HG02759 (cell line): ENCODE data around the gene ABCC10.
"Not testable (repeated sequence)": the region's sequence is repeated elsewhere in the genome, so short reads cannot be mapped to it uniquely, and the experiment has no call there.

Experiments
- ATAC-seq: cut with Tn5 transposase; IDR thresholded peaks from one replicate; pipeline ENCODE4 v1.9.1; 2021; ENCODE audit warnings: mild to moderate bottlenecking, moderate library complexity; ENCODE audit not compliant: unreplicated experiment

ABCC10 gene

DNA sequence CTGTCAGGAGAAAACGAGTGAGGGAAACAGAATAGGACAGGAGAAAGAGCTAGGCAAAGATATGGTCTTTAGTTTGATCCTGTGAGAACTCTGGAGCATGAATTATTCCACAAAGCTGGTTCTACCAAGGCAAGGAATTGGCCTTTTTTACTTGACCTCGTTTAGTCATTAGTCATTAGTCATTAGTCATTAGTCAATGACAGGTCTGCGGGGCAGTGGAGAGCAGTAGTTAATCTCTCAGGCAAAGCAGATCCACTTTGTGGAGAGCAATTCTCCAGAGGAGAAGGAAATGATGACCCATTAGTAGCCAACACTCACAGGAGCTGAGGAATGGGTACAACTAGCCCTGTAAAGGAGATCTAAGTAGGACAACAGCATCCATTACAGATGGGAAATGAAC, 22.0 kb upstream of the ABCC10 start:
- no peak for ATAC-seq

DNA sequence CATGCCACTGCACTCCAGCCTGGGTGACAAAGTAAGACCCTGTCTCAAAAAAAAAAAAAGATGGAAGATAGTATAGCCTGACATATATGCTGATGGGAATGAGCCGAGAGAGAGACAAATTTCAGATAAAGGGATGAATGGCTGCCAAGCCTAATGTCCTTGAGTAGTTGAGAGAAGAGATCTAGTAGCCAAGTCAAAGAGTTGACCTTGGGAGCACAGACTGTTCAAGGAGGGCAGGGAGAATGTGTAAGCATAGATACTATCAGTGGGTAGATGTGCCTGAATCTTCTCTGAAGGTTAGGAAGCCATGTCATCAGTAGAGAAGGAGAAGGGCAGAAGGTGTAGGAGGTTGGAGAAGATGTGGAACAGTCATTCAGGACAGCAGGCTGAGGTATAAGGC, 20.0 kb upstream of the ABCC10 start:
- no peak for ATAC-seq

DNA sequence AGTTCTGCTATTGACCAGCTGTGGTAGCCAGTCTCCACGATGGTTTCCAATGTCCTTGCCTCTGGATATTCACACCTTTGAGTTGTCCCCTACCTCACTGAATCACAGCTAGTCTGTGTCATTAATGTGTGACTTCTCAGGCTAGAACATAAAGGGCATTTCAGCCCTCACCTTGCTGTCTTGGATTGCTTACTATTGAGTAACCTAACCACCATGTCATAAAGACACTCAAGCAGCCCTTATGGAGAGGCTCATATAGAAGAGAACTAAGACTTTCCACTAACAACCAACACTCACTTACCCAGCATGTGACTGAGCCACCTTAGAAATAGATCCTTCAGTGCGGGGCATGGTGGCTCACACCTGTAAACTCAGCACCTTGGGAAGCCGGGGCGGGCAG, 19.1 kb upstream of the ABCC10 start:
- no peak for ATAC-seq

DNA sequence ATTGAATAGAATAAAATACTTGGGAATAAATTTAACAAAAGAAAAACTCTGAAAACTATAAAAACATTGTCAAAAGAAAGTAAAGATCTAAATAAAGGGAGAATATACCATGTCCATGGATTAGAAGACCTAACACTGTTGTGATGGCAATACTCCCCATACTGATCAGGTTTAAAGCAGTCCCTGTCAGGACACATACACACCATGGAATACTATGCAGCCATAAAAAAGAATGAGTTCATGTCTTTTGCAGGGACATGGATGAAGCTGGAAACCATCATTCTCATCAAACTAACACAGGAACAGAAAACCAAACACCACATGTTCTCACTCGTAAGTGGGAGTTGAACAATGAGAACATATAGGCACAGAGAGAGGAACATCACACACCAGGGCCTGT, 16.6 kb upstream of the ABCC10 start:
- not testable (repeated sequence) for ATAC-seq

DNA sequence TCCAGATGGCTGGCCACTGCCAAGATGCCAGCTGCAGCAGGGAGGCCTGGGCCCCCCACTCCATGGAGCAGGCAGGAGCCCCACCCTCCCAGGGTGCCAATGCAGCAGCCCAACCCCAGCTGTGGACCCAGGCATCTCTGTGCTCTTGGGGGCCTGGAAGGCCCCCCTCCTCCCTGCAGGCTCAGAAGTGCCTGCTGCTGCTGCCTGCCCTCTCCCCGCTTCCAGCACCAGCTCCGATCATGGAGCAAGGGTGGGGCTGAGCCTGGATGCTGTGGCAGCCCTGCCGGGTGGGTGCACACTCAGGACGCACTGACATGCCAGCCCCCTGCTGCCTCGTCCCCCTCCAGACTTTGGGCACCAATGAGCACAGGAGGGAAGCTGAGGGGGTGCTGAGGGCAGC, 14.8 kb upstream of the ABCC10 start:
- no peak for ATAC-seq

DNA sequence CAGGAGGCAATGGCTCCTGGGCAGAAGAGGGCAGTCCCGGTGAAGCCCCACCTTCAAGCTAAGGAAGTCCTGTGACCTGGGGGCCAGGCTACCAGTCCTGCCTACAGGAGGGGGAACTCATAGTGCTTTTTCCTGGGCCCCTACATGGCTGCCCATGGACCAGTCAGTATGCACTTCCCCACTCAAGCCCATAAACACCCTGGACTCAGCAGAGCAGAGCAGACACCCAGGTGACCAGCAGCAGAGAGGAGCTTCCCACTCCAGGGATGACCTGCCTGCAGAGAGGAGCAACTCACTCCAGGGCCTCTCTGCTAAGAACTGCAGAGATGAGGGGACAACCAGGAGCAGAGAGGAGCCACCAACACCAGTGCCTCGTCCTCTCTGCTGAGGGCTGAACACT, 14.3 kb upstream of the ABCC10 start:
- ATAC-seq: no peak

DNA sequence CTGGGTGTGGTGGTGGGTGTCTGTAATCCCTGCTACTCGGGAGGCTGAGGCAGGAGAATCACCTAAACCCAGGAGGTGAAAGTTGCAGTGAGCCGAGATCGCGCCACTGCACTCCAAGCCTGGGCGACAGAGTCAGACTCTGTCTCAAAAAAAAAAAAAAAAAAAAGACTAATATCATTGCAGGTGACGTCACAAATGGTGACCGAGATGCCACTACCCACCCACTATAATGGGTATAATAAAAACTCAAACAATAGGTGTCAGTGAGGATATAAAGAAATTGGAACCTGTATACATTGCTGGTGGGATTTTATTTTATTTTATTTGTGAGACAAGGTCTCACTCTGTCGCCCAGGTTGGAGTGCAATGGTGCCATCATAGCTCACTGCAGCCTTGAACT, 12.1 kb upstream of the ABCC10 start:
- not testable (repeated sequence) for ATAC-seq

DNA sequence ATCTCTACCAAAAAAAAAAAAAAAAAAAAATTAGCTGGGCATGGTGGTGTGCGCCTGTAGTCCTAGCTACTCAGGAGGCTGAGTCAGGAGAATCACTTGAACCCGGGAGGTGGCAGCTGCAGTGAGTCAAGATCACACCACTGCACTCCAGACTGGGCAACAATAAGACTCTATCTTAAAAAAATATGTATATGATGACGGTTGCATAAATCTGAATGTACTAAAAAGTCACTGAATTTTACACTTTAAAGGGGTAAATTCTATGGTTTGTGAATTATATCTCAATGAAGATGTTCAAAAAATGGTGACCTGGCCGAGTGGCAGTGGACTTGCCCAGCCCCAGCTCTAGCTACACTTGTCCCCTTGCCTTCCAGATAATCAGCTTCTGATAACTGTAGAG, 10.4 kb upstream of the ABCC10 start:
- ATAC-seq: no peak

DNA sequence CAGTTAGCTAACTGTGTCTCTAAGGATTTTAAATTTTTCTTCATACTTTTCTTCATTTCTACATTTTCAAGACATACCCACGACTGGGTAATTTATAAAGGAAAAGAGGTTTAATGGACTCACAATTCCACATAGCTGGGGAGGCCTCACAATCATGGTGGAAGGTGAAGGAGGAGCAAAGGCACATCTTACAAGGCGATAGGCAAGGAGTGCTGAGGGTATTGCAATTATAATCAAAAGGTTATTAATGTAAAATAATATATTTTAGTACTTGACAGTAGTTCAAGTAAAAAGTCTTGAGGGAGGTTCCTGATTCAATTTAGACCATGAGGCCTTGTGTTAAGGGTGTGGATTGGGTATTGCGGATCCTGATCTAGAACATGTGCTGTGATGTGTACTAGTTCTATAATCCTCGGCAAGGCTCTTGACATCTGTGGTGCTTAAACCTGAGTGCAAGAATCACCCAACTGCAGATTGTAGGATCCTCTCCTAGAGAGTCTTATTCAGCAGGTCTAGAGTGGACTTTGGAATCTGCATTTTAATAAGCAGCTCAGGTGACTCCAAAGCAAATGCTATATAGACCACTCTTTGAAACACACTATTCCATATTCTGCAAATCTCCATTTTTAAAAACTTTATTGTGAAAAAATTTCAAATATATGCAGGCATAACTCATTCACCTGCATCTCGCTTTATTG, 7.2 kb upstream of the ABCC10 start:
- ATAC-seq: no peak

DNA sequence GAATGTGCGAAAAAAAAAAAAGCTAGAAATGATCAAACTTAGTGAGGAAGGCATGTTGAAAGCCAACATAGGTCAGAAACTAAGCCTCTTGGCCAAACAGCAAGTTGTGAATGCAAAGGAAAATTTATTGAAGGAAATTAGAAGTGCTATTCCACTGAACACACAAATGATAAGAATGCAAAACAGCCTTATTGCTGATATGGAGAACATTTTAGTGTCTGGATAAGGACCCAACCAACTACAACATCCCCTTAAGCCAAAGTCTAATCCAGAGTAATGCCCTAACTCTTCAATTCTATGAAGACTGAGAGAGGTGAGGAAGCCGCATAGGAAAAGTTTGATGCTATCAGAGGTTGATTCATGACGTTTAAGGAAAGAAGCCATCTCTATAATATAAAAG, 5.5 kb upstream of the ABCC10 start:
- no peak for ATAC-seq

DNA sequence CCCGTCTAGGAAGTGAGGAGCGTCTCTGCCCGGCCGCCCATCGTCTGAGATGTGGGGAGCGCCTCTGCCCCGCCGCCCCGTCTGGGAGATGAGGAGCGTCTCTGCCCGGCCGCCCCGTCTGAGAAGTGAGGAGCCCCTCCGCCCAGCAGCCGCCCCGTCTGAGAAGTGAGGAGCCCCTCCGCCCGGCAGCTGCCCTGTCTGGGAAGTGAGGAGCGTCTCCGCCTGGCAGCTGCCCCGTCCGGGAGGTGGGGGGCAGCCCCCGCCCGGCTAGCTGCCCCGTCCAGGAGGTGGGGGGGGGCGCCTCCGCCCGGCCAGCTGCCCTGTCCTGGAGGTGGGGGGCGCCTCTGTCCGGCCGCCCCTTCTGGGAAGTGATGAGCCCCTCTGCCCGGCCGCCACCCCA, 2.3 kb upstream of the ABCC10 start:
- not testable (repeated sequence) for ATAC-seq

DNA sequence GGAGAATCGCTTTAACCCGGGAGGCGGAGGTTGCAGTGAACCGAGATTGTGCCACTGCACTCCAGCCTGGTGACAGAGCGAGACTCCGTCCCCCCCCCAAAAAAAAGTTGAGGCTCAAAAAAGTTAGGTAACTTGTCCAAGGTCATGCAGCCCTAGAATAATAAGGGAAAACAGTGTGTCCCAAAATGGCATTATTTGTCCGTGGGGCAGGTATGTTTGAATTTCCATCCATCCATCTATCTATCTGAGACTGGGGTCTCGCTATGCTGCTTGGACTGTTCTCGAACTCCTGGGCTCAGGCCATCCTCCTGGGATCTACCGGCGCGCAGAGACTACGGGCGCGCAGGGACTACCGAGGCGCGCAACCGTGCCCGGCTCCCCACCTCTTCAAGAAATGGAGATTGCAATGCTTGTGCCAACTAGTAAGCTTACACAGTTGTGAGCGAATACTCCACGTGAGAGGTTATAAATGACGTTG, 374 bp upstream of the ABCC10 start:
- no peak for ATAC-seq

DNA sequence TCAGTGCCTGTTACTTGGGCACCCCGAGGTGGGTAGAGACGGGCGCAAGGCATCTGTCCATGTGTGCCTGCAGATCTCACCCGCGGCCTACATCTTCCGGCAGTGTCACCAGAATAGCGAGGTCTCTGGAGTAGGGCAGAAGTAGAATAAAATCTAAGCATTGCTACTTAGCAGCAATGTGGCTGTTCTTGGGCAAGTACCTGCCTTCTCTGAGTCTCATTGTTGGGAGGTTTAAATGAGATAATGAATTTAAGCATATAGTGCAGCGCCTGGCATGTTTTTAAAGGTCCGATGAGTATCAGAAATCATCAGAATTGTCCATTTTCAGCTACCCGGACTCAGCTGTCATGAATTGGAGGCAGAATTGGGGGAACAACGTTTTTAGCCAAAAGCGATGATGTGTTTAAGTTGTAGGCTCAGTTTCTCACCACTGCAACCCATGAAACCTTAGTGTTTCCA, 800 bp downstream of the ABCC10 start:
- ATAC-seq: no peak

DNA sequence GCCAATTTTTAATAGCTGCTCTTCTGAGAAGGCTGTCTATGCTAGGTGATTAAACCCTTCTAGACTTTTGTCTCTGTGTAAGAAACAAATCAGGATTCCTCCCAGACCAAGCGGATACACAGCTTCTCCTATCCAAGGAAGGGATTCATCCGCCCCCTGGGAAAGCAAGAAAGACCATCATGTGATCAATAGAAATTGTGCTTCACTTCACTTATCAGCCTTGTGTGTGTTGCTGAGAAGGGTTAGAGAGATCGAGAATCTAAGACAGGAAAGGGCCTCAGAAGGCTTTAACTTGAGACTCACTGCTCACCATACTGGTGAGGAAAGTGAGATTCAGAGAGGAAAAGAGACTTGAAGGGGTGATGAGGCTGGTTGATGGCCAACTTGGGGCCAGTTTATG, 1.5 kb downstream of the ABCC10 start:
- ATAC-seq: no peak

DNA sequence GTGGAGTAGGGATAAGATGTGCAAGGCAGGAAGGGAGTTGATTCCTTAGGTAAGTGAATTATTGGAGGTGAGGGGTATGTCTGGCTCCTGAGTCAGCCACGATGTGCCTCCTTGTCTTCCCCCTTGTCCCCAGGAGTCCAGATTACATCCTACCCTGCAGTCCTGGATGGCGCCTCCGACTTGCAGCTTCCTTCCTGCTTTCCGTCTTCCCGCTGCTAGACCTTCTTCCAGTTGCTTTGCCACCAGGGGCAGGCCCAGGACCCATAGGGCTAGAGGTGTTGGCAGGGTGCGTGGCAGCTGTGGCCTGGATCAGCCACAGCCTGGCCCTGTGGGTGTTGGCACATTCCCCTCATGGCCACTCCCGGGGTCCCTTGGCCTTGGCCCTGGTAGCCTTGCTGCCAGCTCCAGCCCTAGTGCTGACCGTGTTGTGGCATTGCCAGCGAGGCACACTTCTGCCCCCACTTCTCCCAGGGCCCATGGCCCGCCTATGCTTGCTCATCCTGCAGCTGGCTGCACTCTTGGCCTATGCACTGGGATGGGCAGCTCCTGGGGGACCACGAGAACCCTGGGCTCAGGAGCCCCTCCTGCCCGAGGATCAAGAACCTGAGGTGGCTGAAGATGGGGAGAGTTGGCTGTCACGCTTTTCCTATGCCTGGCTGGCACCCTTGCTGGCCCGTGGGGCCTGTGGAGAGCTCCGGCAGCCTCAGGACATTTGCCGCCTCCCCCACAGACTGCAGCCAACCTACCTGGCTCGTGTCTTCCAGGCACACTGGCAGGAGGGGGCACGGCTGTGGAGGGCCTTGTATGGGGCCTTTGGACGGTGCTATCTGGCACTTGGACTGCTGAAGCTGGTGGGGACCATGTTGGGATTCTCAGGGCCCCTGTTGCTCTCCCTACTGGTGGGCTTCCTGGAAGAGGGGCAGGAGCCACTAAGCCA, 4.9 kb downstream of the ABCC10 start:
- no peak for ATAC-seq

DNA sequence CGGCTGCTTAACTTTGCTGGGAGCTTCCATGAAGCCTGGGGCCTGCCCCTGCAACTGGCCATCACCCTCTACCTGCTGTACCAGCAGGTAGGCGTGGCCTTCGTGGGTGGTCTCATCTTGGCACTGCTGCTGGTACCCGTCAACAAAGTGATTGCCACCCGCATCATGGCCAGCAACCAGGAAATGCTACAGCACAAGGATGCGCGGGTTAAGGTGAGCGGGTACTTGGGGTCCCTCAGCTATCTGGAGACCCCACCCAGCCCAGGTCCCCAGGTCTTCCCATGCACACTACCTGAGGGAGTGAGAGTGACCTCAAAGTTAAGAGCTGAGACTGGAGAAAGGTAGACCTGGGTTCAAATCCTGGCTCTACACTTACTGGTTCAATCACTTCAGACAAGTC, 5.8 kb downstream of the ABCC10 start:
- ATAC-seq: no peak

DNA sequence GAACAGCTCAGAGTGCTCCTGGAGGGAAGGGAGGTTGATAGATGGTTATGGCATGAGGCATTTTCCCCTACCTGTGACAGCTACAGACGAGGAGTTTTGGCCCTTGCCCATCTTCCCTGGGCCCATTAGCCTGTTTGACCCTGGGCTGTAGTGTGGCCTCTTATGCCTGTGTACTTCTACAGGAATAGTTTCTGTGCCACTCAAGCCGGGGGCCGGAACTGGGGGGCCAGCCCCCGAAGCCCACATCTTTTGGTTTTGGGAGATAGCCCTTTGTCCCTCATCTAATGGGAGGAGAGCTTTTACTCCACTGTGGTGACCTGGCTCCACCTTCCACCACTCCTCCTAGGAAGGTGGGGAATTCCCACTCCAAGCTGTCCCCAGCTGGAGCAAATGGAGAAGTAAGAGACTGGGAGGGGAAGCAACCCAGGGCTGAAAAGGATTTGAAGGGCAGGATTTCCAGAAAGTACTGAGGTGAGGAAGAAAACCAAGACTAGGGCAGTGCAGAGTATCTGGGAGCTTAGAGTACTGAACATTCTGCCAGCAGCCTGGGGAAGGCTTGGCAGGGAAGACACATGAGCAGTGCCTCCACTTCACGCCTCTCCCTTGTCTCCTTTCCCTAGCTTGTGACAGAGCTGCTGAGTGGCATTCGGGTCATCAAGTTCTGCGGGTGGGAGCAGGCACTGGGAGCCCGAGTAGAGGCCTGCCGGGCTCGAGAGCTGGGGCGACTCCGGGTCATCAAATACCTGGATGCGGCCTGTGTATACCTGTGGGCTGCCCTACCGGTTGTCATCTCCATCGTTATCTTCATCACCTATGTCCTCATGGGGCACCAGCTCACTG, 6.9 kb downstream of the ABCC10 start:
- ATAC-seq: no peak

DNA sequence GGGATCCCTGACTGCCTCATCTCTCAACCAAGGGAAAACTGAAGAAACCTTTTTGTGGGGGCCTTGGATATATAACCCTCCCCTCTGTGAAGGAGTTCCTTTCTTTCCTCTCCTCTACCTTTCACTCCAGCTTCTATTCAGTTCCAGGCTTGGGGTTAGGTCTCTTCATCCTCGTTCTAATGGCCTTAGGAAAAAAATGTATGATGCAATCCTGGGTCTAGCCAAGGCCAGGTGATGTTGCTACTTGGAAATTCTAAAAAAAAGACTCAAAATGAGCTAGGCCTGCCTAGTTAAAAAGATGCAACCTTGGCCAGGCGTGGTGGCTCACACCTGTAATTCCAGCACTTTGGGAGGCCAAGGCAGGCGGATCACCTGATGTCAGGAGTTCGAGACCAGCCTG, 7.6 kb downstream of the ABCC10 start:
- ATAC-seq: no peak

DNA sequence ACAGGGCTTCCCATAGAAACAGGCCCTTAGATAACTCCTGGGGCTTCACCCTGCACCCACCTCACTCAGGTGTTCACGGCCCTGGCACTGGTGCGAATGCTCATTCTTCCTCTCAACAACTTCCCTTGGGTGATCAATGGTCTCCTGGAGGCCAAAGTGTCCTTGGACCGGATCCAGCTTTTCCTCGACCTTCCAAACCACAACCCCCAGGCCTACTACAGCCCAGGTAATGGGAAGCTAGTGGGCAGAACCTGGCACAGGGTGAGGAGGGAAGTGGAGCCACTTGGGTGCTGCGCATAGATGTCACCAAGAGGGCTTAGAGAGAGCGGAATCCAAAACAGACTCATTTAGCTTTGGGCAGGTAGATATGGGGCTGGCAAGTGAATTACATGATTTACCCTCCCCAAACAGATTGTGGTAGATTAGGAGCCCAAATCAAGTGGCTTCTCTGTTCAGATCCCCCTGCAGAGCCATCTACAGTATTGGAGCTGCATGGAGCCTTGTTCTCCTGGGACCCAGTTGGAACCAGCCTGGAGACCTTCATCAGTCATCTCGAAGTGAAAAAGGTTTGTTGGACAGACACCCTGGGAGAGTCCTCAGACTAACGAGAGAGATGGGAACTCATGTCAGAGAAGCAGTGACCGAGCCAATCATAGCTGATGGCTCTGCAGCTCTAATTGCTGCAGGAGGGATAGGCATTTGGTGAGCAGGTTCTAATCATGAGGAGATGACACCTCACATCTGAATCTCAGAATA, 8.5 kb downstream of the ABCC10 start:
- ATAC-seq: no peak

DNA sequence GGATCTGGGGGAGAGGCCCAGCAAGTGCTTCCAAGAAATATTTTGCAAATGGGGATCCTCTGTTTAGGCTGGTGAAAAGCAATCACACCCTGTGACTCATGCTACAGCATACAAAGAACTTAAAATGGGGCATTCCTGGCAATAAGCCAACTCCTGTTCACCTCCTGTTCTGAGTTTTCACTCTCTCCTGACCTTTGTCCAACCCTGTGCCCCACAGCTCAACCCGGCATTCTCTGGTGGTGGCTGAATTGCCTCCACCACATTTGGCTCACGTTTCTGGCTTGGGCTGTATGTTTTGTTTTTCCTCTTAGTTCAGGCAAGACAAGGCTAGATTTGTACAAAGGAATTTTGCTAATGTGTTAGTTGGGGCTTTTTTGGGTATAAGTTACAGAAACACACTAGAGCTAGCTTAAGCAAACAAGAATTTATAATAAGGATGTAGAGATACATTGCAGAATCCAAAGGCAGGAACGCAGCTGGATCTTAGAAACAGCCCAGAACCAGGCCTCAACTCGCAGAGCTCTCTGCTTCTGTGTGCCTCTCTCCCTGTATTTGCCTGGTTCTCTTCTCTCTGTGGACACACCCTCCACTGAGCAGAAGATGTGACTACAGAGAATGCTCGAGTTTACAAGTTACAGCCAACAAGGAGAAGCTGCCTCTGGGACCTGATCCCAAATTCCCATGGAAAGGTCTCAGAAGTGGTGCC, 9.4 kb downstream of the ABCC10 start:
- no peak for ATAC-seq
